Neuronal stem cell (in vitro differentiated cells): ENCODE measurements around the gene CHD8. TPM values are rescaled to one million over a fixed set of nuclear protein-coding genes. Genes with fewer than 3 reads are reported as not detected.

Experiments used
- DNase-seq: peaks from one replicate; pipeline ENCODE4 v3.0.0-alpha.2; 2013; ENCODE audit warnings: low spot score
- H2AFZ ChIP-seq: one replicate; pipeline ENCODE4 v1.6.1; 2013; ENCODE audit warnings: mild to moderate bottlenecking, low read length, inconsistent platforms
- H2AK5ac ChIP-seq: 2 replicates; pipeline ENCODE4 v1.6.1; 2013; ENCODE audit warnings: low read depth, mild to moderate bottlenecking, inconsistent platforms, low read length, moderate library complexity, mixed read lengths
- H2BK120ac ChIP-seq: 2 replicates; pipeline ENCODE4 v1.6.1; 2013; ENCODE audit warnings: low read depth, mild to moderate bottlenecking, inconsistent platforms, low read length, moderate library complexity, mixed read lengths
- H2BK12ac ChIP-seq: one replicate; pipeline ENCODE4 v1.6.1; 2013; ENCODE audit warnings: low read length, inconsistent platforms
- H2BK15ac ChIP-seq: 2 replicates; pipeline ENCODE4 v1.6.1; 2013; ENCODE audit warnings: mild to moderate bottlenecking, low read length, inconsistent platforms, mixed read lengths
- H2BK5ac ChIP-seq: one replicate; pipeline ENCODE4 v1.6.1; 2013; ENCODE audit warnings: inconsistent platforms, mild to moderate bottlenecking, low read length, moderate library complexity
- H3K14ac ChIP-seq: one replicate; pipeline ENCODE4 v1.6.1; 2013; ENCODE audit warnings: low read length, inconsistent platforms
- H3K18ac ChIP-seq: 2 replicates; pipeline ENCODE4 v1.6.1; 2013; ENCODE audit warnings: low read length, inconsistent platforms
- H3K23ac ChIP-seq: 2 replicates; pipeline ENCODE4 v1.6.1; 2013; ENCODE audit warnings: low read depth, mild to moderate bottlenecking, mixed read lengths, low read length, inconsistent platforms; ENCODE audit not compliant: poor library complexity
- H3K27ac ChIP-seq: replicated peaks from 3 replicates; pipeline ENCODE4 v1.5.1; 2013; ENCODE audit warnings: low read length, inconsistent platforms
- H3K27me3 ChIP-seq, 3 experiments: 2 replicates each; pipeline ENCODE4 v1.6.1; 2013; ENCODE audit warnings: low read length in 3 of 3, mild to moderate bottlenecking in 2 of 3, inconsistent platforms in 1 of 3, low read depth in 1 of 3, mixed read lengths in 1 of 3, moderate library complexity in 1 of 3; ENCODE audit not compliant: control insufficient read depth in 3 of 3, insufficient read depth in 3 of 3
- H3K36me3 ChIP-seq, 2 donors: replicated peaks in 1 of 2; 2 replicates each; pipeline ENCODE4 v1.6.1; 2013; ENCODE audit warnings: low read length in 2 of 2; ENCODE audit not compliant: control insufficient read depth in 2 of 2, insufficient read depth in 2 of 2
- H3K4ac ChIP-seq: 2 replicates; pipeline ENCODE4 v1.6.1; 2013; ENCODE audit warnings: inconsistent platforms, mild to moderate bottlenecking, low read length, moderate library complexity
- H3K4me1 ChIP-seq, 2 donors: 1 replicate in 1 of 2; 2 replicates in 1 of 2; pipeline ENCODE4 v1.6.1; 2013; ENCODE audit warnings: low read length in 2 of 2, low read depth in 1 of 2; ENCODE audit not compliant: control insufficient read depth in 2 of 2, insufficient read depth in 1 of 2
- H3K4me2 ChIP-seq: one replicate; pipeline ENCODE4 v1.6.1; 2013; ENCODE audit warnings: mild to moderate bottlenecking, low read length, inconsistent platforms; ENCODE audit not compliant: insufficient read depth, poor library complexity, severe bottlenecking
- H3K4me3 ChIP-seq, 2 donors: 2 replicates each; pipeline ENCODE4 v1.5.1; 2013; ENCODE audit warnings: low read length in 2 of 2, mild to moderate bottlenecking in 2 of 2, inconsistent platforms in 1 of 2, moderate library complexity in 1 of 2
- H3K79me1 ChIP-seq: one replicate; pipeline ENCODE4 v1.6.1; 2013; ENCODE audit warnings: low read depth, mild to moderate bottlenecking, inconsistent platforms, low read length, moderate library complexity
- H3K9ac ChIP-seq: one replicate; pipeline ENCODE4 v1.6.1; 2013; ENCODE audit warnings: mild to moderate bottlenecking, low read depth, low read length, inconsistent platforms; ENCODE audit not compliant: poor library complexity
- H3K9me3 ChIP-seq, 2 donors: replicated peaks in 1 of 2; 2 replicates each; pipeline versions ENCODE3 to v1.6.1; 2013; ENCODE audit warnings: low read length in 2 of 2, mild to moderate bottlenecking in 2 of 2, inconsistent platforms in 1 of 2, low read depth in 1 of 2, mixed read lengths in 1 of 2, moderate library complexity in 1 of 2; ENCODE audit not compliant: control insufficient read depth in 2 of 2, insufficient read depth in 1 of 2
- H4K8ac ChIP-seq: one replicate; pipeline ENCODE4 v1.6.1; 2013; ENCODE audit warnings: low read depth, mild to moderate bottlenecking, inconsistent platforms, low read length, moderate library complexity
- H4K91ac ChIP-seq: one replicate; pipeline ENCODE4 v1.6.1; 2013; ENCODE audit warnings: low read length, low read depth, mild to moderate bottlenecking, inconsistent platforms; ENCODE audit not compliant: poor library complexity
- WGBS, 2 donors: extraction: QIAGEN DNeasy Blood & Tissue Kit; methylation state at CpG; one replicate each; pipeline ENCODE4 v1.1.7; 2013; ENCODE audit warnings: missing lambda C conversion rate in 2 of 2, mixed read lengths in 1 of 2; ENCODE audit not compliant: insufficient read length in 2 of 2, insufficient replicate concordance in 1 of 2; ENCODE audit errors: extremely low coverage in 2 of 2; 5-methylcytosine and 5-hydroxymethylcytosine counted together
- small RNA-seq: library from polyadenylated mRNA; stranded (forward); fragments of <200 nt; extraction: miRNeasy Mini kit (QIAGEN cat#:217004); gene quantifications from one replicate; pipeline ENCODE3, GENCODE V24; 2013; ENCODE audit not compliant: insufficient read depth

Gene CHD8

GRCh38 chr14:21347201-21347600, 108.7 kb downstream of the CHD8 start:
- Histone ChIP-seq H3K79me1 (no peaks in the 10 kb centered on the region), H3K36me3 (peaks cover 10 to 26% of the 10 kb centered on the region in 2 donors), H2BK5ac (no peak overlapping the region), H3K4me3 (no peak overlapping the region), H3K23ac (no peak overlapping the region), H3K9me3 (no peaks in the 10 kb centered on the region), H2BK12ac (no peak overlapping the region), H2AFZ (no peak overlapping the region), H2AK5ac (no peak overlapping the region), H2BK15ac (no peak overlapping the region), H3K9ac (no peak overlapping the region), H3K4ac (no peak overlapping the region), H3K27me3 (no peaks in the 10 kb centered on the region), H2BK120ac (no peak overlapping the region), H3K4me2 (no peak overlapping the region), H3K4me1 (no peaks in the 10 kb centered on the region), H4K8ac (no peak overlapping the region), H4K91ac (no peak overlapping the region), H3K18ac (no peak overlapping the region), H3K14ac (no peak overlapping the region), H3K27ac (no peak overlapping the region)
- DNase-seq: no peak
- WGBS, 2 donors: no CpG with 5 or more reads among the region's 2 CpGs

DNA sequence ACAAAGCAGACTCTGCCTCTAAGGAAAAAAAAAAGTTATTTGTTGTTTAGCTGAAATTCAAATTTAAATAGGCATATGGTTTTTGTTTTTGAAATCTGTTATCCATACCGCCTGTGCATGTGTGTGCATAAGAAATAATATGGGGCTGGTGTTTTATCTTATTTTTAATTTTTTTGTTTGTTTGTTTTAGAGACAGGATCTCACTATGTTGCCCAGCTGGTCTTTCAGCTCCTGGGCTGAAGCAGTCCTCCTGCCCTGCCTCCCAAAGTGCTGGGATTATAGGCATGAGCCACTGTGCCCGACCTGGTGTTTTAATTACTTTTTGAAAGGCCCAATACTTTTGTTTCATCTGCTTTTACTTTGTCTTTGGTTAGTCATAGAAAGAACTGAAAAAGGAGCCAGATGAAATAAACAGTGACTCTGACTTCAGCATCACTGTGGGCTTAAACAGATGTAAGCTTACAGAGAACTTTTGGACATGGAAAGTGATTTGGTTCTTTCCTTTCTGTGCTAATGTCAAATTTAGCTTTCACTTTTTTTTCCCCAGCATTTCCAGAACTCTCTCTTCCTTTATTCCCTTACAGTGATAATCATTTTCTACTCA, 109.3 kb downstream of the CHD8 start:
- Histone ChIP-seq H3K79me1 (no peaks in the 10 kb centered on the region), H2BK15ac (no peak overlapping the region), H2AFZ (no peak overlapping the region), H2BK12ac (no peak overlapping the region), H3K27me3 (no peaks in the 10 kb centered on the region), H3K27ac (no peak overlapping the region), H3K14ac (no peak overlapping the region), H3K4me2 (no peak overlapping the region), H3K4me1 (no peaks in the 10 kb centered on the region), H3K36me3 (peaks cover 6 to 20% of the 10 kb centered on the region in 2 donors), H3K4ac (no peak overlapping the region), H2BK5ac (no peak overlapping the region), H3K18ac (no peak overlapping the region), H3K23ac (no peak overlapping the region), H4K91ac (no peak overlapping the region), H2AK5ac (no peak overlapping the region), H3K9ac (no peak overlapping the region), H4K8ac (no peak overlapping the region), H3K9me3 (no peaks in the 10 kb centered on the region), H3K4me3 (no peak overlapping the region), H2BK120ac (no peak overlapping the region)
- DNase-seq: no peak
- WGBS, 2 donors: no CpG with 5 or more reads among the region's 2 CpGs

DNA sequence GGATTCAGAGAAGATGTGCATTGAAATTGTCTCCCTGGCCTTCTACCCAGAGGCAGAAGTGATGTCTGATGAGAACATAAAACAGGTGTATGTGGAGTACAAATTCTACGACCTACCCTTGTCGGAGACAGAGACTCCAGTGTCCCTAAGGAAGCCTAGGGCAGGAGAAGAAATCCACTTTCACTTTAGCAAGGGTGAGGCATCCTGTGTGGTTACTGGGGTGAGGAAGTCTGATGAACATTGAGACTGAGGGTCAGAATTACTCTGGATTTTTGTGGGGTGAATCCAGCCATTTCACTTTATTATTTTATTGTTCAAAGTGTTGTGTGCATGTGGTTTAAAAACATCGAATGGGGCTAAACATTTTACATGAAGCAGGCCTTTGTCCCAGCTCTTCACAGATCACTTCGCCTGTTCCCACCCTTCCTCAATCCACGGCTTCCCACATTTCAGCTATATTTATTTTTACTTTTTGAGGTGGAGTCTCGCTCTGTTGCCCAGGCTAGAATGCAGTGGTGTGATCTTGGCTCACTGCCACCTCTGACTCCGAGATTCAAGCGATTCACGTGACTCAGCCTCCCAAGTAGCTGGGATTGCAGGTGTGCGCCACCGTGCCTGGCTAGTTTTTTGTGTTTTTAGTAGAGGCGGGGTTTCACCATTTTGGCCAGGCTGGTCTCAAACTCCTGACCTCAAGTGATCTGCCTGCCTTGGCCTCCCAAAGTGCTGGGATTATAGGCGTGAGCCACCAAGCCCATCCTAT, 112.7 kb downstream of the CHD8 start:
- Histone ChIP-seq H2BK15ac (no peak overlapping the region), H2BK12ac (no peak overlapping the region), H2BK120ac (no peak overlapping the region), H3K9me3 (peaks cover 0 to 2% of the 10 kb centered on the region in 2 donors), H3K79me1 (no peaks in the 10 kb centered on the region), H3K14ac (no peak overlapping the region), H2BK5ac (no peak overlapping the region), H2AFZ (no peak overlapping the region), H3K4me3 (no peak overlapping the region), H3K27ac (no peak overlapping the region), H3K4me1 (no peaks in the 10 kb centered on the region), H3K23ac (no peak overlapping the region), H3K4ac (no peak overlapping the region), H3K4me2 (no peak overlapping the region), H3K18ac (no peak overlapping the region), H2AK5ac (no peak overlapping the region), H4K8ac (no peak overlapping the region), H3K9ac (no peak overlapping the region), H3K36me3 (no peaks in the 10 kb centered on the region), H4K91ac (no peak overlapping the region), H3K27me3 (no peaks in the 10 kb centered on the region)
- no peak for DNase-seq
- WGBS, 2 donors: no CpG with 5 or more reads among the region's 13 CpGs

Small RNA genes within 50 kb of the gene (small RNA-seq; reads per million reads assigned to genes)
- gene RN7SL650P (not detected), gene SNORD8 (304 reads per million, percentile 98 among the genes with 10 or more reads in this experiment), gene SNORD9 (41.0 reads per million, percentile 91 among the genes with 10 or more reads in this experiment)
